Measurements from ENCODE around the gene WBP1L. TPM values are rescaled to one million over a fixed set of nuclear protein-coding genes. Genes with fewer than 3 reads are reported as not detected.

The WBP1L gene
- total RNA-seq, 1 experiment from 2014 or later = 23.8 TPM

GRCh38 chr10:102759497-102760210 is 15.9 kb downstream of the WBP1L start:
- H3K4me3 ChIP-seq (ENCODE audit: low read length) = no peak overlapping the region
- no peak overlapping the region for H2AFZ ChIP-seq (ENCODE audit: low read length)
- ATAC-seq (no peak), DNase-seq (no peak)
- no peaks in the 10 kb centered on the region for H3K9me2 ChIP-seq (replicated peaks; ENCODE audit: low read length)
- H3K79me2 ChIP-seq (ENCODE audit: low read length) = peaks cover 6% of the 10 kb centered on the region; the same call in 1 of the 2 replicates
- no TSS peak for BruUV-seq (replicated peaks)
- H3K9ac ChIP-seq (ENCODE audit: low read length) = no peak overlapping the region
- H3K4me1 ChIP-seq (ENCODE audit: insufficient read depth, low read length) = peaks cover 6% of the 10 kb centered on the region; the same call in 1 of the 2 replicates
- H4K20me1 ChIP-seq (ENCODE audit: low read length) = no peaks in the 10 kb centered on the region
- intact Hi-C loops (cut with micrococcal nuclease) = no loop called here
- no peaks in the 10 kb centered on the region for H3K36me3 ChIP-seq (ENCODE audit: low read depth, low read length)
- ChIA-PET POLR2A (ENCODE audit: unreplicated experiment) (no interaction called here), CTCF (interaction anchor here (0.6 kb wide), 1 partner anchor 58 kb away, joined by 3 read pairs; no protein-coding TSS in a partner anchor)
- no peak for TF ChIP-seq EZH2phosphoT487 (IDR thresholded peaks at IDR 0.05; ENCODE audit: borderline replicate concordance, low read length)
- TF ChIP-seq, protein P1, sequence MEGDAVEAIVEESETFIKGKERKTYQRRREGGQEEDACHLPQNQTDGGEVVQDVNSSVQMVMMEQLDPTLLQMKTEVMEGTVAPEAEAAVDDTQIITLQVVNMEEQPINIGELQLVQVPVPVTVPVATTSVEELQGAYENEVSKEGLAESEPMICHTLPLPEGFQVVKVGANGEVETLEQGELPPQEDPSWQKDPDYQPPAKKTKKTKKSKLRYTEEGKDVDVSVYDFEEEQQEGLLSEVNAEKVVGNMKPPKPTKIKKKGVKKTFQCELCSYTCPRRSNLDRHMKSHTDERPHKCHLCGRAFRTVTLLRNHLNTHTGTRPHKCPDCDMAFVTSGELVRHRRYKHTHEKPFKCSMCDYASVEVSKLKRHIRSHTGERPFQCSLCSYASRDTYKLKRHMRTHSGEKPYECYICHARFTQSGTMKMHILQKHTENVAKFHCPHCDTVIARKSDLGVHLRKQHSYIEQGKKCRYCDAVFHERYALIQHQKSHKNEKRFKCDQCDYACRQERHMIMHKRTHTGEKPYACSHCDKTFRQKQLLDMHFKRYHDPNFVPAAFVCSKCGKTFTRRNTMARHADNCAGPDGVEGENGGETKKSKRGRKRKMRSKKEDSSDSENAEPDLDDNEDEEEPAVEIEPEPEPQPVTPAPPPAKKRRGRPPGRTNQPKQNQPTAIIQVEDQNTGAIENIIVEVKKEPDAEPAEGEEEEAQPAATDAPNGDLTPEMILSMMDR (conservative IDR thresholded peaks at IDR 0.05; ENCODE audit: low read depth, low read length) = no peak
- TF ChIP-seq EZH2 (IDR thresholded peaks at IDR 0.05; ENCODE audit: low read length, unreplicated experiment) = no peak
- H3K4me2 ChIP-seq (ENCODE audit: low read length) = no peak overlapping the region
- H3K9me3 ChIP-seq (ENCODE audit: low read length) = no peaks in the 10 kb centered on the region
- H3F3A ChIP-seq (ENCODE audit: low read length, unreplicated experiment) = no peaks in the 10 kb centered on the region
- no peak overlapping the region for H3K27ac ChIP-seq (ENCODE audit: low read length)
- no peaks in the 10 kb centered on the region for H3K27me3 ChIP-seq (ENCODE audit: low read length)

DNA sequence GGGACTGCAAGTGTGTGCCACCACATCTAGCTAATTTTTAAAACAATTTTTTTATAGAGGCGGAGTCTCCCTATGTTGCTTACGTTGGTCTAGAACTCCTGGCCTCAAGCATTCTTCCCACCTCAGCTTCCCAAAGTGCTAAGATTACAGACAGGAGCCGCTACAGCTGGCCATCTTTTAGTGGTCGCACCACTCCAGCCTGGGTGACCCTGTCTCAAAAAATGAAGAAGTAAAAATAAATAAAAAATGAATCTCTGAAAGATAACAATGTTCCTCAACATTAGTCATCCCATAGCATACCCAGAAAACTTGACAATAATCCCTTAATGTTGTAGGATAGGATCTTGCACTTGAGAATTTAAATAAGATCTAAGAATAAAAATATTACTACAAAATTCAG is 18.2 kb downstream of the WBP1L start:
- H3K4me1 ChIP-seq (ENCODE audit: insufficient read depth, low read length) = peaks cover 9% of the 10 kb centered on the region; the same call in 1 of the 2 replicates
- BruUV-seq (replicated peaks) = no TSS peak
- CTCF ChIA-PET = no interaction called here
- ATAC-seq = no peak
- no peaks in the 10 kb centered on the region for H3K36me3 ChIP-seq (ENCODE audit: low read depth, low read length)
- H3K9ac ChIP-seq (ENCODE audit: low read length) = no peak overlapping the region
- H3K79me2 ChIP-seq (ENCODE audit: low read length) = peaks cover 6% of the 10 kb centered on the region
- intact Hi-C loops (cut with micrococcal nuclease) = no loop called here
- no peak overlapping the region for H3K4me3 ChIP-seq (ENCODE audit: low read length)
- TF ChIP-seq, protein P1 (conservative IDR thresholded peaks at IDR 0.05; ENCODE audit: low read depth, low read length) = no peak
- TF ChIP-seq EZH2 (IDR thresholded peaks at IDR 0.05; ENCODE audit: low read length, unreplicated experiment) (no peak), EZH2phosphoT487 (IDR thresholded peaks at IDR 0.05; ENCODE audit: borderline replicate concordance, low read length) (no peak)
- no peaks in the 10 kb centered on the region for H4K20me1 ChIP-seq (ENCODE audit: low read length)
- H3K9me2 ChIP-seq (replicated peaks; ENCODE audit: low read length) = no peaks in the 10 kb centered on the region
- no peak overlapping the region for H3K27ac ChIP-seq (ENCODE audit: low read length)
- no peak overlapping the region for H3K4me2 ChIP-seq (ENCODE audit: low read length)
- POLR2A ChIA-PET (ENCODE audit: unreplicated experiment) = no interaction called here
- DNase-seq = no peak
- H3K9me3 ChIP-seq (ENCODE audit: low read length) = no peaks in the 10 kb centered on the region
- H2AFZ ChIP-seq (ENCODE audit: low read length) = no peak overlapping the region
- H3F3A ChIP-seq (ENCODE audit: low read length, unreplicated experiment) = no peaks in the 10 kb centered on the region
- no peaks in the 10 kb centered on the region for H3K27me3 ChIP-seq (ENCODE audit: low read length)

DNA sequence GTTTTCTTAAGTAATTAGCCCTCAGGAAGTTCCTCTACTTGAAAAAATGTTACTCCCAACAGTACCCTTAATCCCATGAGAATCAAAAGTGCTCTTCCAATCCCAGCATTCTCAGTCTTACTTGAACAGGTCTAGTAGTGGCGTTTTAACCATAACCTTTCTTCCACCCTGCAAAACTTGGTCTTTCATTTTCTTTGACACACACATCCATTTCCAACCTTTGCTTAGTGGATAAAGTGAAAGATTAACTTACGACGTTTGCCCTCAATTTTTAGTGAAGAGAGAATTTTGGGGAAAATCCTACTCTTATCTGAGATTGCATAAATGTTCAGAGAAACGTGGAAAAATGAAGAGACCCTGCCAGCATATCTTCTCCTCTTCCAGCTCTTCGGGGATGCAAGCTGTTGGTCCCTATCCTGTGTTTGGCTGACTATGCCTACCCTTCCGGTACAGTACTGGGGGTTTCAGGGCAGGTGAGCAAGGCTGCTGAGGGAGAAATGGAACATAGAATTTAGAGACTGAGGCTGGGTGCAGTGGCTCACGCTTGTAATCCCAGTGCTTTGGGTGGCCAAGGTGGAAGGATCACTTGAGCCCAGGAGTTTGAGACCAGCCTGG is 18.8 kb downstream of the WBP1L start:
- Histone ChIP-seq H3K4me2 (ENCODE audit: low read length) (no peak overlapping the region), H3K9me3 (ENCODE audit: low read length) (no peaks in the 10 kb centered on the region), H3K9ac (ENCODE audit: low read length) (no peak overlapping the region), H4K20me1 (ENCODE audit: low read length) (no peaks in the 10 kb centered on the region), H3K27ac (ENCODE audit: low read length) (no peak overlapping the region), H3K9me2 (replicated peaks; ENCODE audit: low read length) (no peaks in the 10 kb centered on the region), H3K4me1 (ENCODE audit: insufficient read depth, low read length) (peaks cover 9% of the 10 kb centered on the region; the same call in 1 of the 2 replicates), H3K36me3 (ENCODE audit: low read depth, low read length) (no peaks in the 10 kb centered on the region), H3K4me3 (ENCODE audit: low read length) (no peak overlapping the region), H2AFZ (ENCODE audit: low read length) (no peak overlapping the region), H3K79me2 (ENCODE audit: low read length) (peaks cover 10% of the 10 kb centered on the region), H3K27me3 (ENCODE audit: low read length) (no peaks in the 10 kb centered on the region), H3F3A (ENCODE audit: low read length, unreplicated experiment) (no peaks in the 10 kb centered on the region)
- BruUV-seq (replicated peaks) = no TSS peak
- ChIA-PET CTCF (no interaction called here), POLR2A (ENCODE audit: unreplicated experiment) (no interaction called here)
- intact Hi-C loops (cut with micrococcal nuclease) = no loop called here
- TF ChIP-seq EZH2phosphoT487 (IDR thresholded peaks at IDR 0.05; ENCODE audit: borderline replicate concordance, low read length) (no peak), EZH2 (IDR thresholded peaks at IDR 0.05; ENCODE audit: low read length, unreplicated experiment) (no peak)
- TF ChIP-seq, protein P1 (conservative IDR thresholded peaks at IDR 0.05; ENCODE audit: low read depth, low read length) = no peak
- no peak for DNase-seq
- ATAC-seq = no peak

All from PC-3 (cell line).